ENCODE data around the gene CDK4. TPM values are rescaled to one million over a fixed set of nuclear protein-coding genes. Genes with fewer than 3 reads are reported as not detected.

The CDK4 gene
- total RNA-seq, 1 donor from 2014 or later = 193 TPM

GRCh38 chr12:57771873-57772428, 19.8 kb upstream of the CDK4 start, which contains the start of gene METTL1:
Gene METTL1 (minus strand): TSS chr12:57772105. CDS start chr12:57772083, 22 bp downstream.
- Mint-ChIP-seq H3K27me3 (peaks cover 16% of the 10 kb centered on the region), H3K4me3 (peak within 1 kb of the TSS; percentile 99), H3K27ac (peak within 1 kb of the TSS; percentile 99), H3K9me3 (no peaks in the 10 kb centered on the region), H3K4me1 (ENCODE audit: unreplicated experiment) (peaks cover 21% of the 10 kb centered on the region), H3K36me3 (peaks cover 19% of the 10 kb centered on the region)
- TF ChIP-seq CTCF (conservative IDR thresholded peaks at IDR 0.05) = no peak
- peak; percentile 93 for DNase-seq (ENCODE audit: extremely low spot score, unreplicated experiment)

DNA sequence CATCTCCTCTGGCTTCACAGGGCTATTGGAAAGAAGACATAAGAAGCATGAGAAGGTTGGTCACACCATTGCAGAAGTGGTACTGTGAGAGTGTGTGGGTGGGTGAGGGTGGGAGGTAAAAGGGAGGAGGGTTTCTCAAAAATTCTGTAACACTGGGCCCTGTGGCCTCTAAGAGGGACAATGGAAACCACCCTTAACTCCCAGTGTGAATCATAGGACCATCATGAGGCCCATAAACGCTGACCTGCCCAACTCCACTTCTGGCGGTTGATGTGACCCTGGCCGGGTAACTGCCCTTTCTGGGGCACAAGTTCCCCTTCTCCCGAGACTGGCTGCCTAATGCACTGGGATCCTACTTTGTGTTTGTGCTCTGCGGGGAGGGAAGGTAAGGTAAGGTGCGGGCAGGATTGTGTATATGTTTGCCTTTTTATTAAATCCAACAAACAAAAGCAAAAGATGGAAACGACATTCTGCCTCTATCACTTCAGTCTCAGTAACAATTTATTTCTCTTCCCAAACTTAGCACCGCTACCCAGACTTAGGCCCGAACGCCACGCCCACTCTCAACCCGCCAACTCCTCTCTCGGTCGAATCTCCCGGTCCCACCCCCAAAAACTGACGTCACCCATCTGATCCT, 19.2 kb upstream of the CDK4 start:
- TF ChIP-seq CTCF (conservative IDR thresholded peaks at IDR 0.05) = no peak
- Mint-ChIP-seq H3K4me1 (ENCODE audit: unreplicated experiment) (peaks cover 24% of the 10 kb centered on the region), H3K4me3 (peak overlapping the region; percentile 99), H3K36me3 (peaks cover 19% of the 10 kb centered on the region), H3K27ac (peak overlapping the region; percentile 99), H3K9me3 (no peaks in the 10 kb centered on the region), H3K27me3 (peaks cover 22% of the 10 kb centered on the region)
- DNase-seq (ENCODE audit: extremely low spot score, unreplicated experiment) = no peak

- TF ChIP-seq CTCF (conservative IDR thresholded peaks at IDR 0.05) = no peak
- H3K27ac Mint-ChIP-seq = no peak overlapping the region
- H3K4me1 Mint-ChIP-seq (ENCODE audit: unreplicated experiment) = peaks cover 26% of the 10 kb centered on the region
- H3K36me3 Mint-ChIP-seq = peaks cover 19% of the 10 kb centered on the region
- no peak for DNase-seq (ENCODE audit: extremely low spot score, unreplicated experiment)
- peak overlapping the region; percentile 99 for H3K4me3 Mint-ChIP-seq
- H3K9me3 Mint-ChIP-seq = no peaks in the 10 kb centered on the region
- H3K27me3 Mint-ChIP-seq = peaks cover 28% of the 10 kb centered on the region
Measured at GRCh38 chr12:57770734-57771133, 18.6 kb upstream of the CDK4 start.

DNA sequence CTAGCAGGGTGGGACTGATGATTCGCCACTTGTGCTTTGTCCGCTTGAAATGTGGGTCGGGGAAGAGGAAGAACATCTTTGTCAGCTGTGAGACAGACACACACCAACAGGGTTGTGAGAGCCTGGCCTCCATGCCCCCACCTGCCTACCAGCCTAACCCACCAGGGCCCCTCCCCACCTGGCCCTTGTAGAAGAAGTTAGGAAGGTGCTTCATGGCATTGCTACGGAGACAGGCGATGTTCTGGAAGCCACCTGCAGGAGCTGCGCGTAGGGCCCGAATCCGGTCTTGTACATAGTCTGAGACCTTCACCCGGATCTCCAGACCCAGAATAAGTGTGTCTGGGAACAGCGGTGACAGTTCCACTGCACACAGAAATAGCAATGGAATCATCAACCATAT, 17.5 kb upstream of the CDK4 start:
- Mint-ChIP-seq H3K4me1 (ENCODE audit: unreplicated experiment) (peaks cover 26% of the 10 kb centered on the region), H3K4me3 (peak overlapping the region; percentile 71), H3K27ac (peak overlapping the region; percentile 19), H3K36me3 (peaks cover 19% of the 10 kb centered on the region), H3K27me3 (peaks cover 39% of the 10 kb centered on the region), H3K9me3 (no peaks in the 10 kb centered on the region)
- no peak for TF ChIP-seq CTCF (conservative IDR thresholded peaks at IDR 0.05)
- DNase-seq (ENCODE audit: extremely low spot score, unreplicated experiment) = no peak

- peaks cover 24% of the 10 kb centered on the region for H3K4me1 Mint-ChIP-seq (ENCODE audit: unreplicated experiment)
- H3K4me3 Mint-ChIP-seq = no peak overlapping the region
- no peak overlapping the region for H3K27ac Mint-ChIP-seq
- H3K27me3 Mint-ChIP-seq = peaks cover 56% of the 10 kb centered on the region
- peaks cover 22% of the 10 kb centered on the region for H3K36me3 Mint-ChIP-seq
- no peaks in the 10 kb centered on the region for H3K9me3 Mint-ChIP-seq
- TF ChIP-seq CTCF (conservative IDR thresholded peaks at IDR 0.05) = no peak
- no peak for DNase-seq (ENCODE audit: extremely low spot score, unreplicated experiment)
Measured at GRCh38 chr12:57767876-57768275, 15.8 kb upstream of the CDK4 start.
